Measurements from ENCODE around the gene FBXO34. TPM values are rescaled to one million over a fixed set of nuclear protein-coding genes. Genes with fewer than 3 reads are reported as not detected.

The FBXO34 gene
- total and polyA plus RNA-seq, 2 of the 13 experiments (the other 11 are each of a cell fraction or from before 2014, with no cell fraction given) = 8.8 to 13.5 TPM

DNA sequence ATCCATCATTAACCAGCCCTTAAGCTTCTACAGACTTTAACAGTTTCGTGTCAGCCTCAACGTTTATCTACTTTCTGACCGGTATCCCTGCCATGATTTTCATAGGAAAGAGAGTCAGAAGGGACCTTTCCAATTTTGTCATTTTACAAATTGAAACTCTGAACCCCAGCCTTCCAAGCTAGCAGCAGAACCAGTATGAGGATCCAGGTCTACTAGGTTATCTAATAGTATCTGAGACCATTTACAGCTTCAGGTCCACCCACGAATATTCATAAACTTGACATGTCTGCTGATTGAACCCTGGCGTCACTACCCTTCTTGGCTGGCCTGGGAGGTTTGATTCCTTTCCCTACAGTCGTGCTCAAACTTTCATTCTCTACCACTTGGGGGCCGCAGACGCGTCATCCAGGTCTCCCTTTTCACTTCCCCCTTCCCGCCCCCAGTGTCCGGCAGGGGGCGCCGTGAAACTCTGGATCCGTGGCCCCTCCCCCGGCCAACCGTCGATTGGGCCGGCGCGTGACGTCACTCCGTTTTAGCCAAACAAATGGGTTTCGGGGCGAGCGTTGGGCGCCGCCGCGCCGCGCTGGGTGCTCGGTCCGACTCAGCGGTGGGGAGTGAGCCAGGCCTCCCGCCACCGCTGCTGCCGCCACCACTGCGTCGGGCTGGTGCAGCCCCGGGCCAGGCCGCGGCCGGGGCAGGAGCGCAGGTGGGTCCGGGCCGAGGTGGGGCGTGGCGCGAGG is at the start of gene FBXO34 (continued):
- TF ChIP-seq, protein P1, sequence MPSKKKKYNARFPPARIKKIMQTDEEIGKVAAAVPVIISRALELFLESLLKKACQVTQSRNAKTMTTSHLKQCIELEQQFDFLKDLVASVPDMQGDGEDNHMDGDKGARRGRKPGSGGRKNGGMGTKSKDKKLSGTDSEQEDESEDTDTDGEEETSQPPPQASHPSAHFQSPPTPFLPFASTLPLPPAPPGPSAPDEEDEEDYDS (CRISPR knock-in tag; IDR thresholded peaks at IDR 0.05) = peak; percentile 94
- TF ChIP-seq ZNF292 (CRISPR knock-in tag; IDR thresholded peaks at IDR 0.05; ENCODE audit: borderline replicate concordance, low read depth) (peak; percentile 38; the same call in 1 of the 2 replicates), FOXP1 (IDR thresholded peaks at IDR 0.05) (no peak), FOXP1 (CRISPR knock-in tag; IDR thresholded peaks at IDR 0.05) (0 out of 2 replicates have a peak, but pooled peaks have one; percentile 6), ZNF264 (CRISPR knock-in tag; IDR thresholded peaks at IDR 0.05) (peak; percentile 69; the same call in 1 of the 2 replicates), CBX5 (CRISPR knock-in tag; IDR thresholded peaks at IDR 0.05; ENCODE audit: borderline replicate concordance) (peak; percentile 78; the same call in 1 of the 2 replicates), U2AF2 (IDR thresholded peaks at IDR 0.05; ENCODE audit: low read depth, low read length) (no peak), ZNF552 (CRISPR knock-in tag; IDR thresholded peaks at IDR 0.05; ENCODE audit: borderline replicate concordance) (0 out of 2 replicates have a peak, but pooled peaks have one; percentile 60), KMT2B (CRISPR knock-in tag; IDR thresholded peaks at IDR 0.05) (peak; percentile 81; the same call in 1 of the 2 replicates), GATAD1 (CRISPR knock-in tag; IDR thresholded peaks at IDR 0.05) (peak; percentile 67; the same call in 1 of the 2 replicates), CREM (IDR thresholded peaks at IDR 0.05) (peak; percentile 89), CREM (CRISPR knock-in tag; IDR thresholded peaks at IDR 0.05) (no peak; the same call in 1 of the 2 replicates), ATF1 (CRISPR knock-in tag; IDR thresholded peaks at IDR 0.05) (peak; percentile 87), NR2F6 (IDR thresholded peaks at IDR 0.05) (no peak), NR2F6 (CRISPR knock-in tag; IDR thresholded peaks at IDR 0.05) (peak; percentile 61; the same call in 1 of the 2 replicates), SP5 (CRISPR knock-in tag; IDR thresholded peaks at IDR 0.05; ENCODE audit: borderline replicate concordance, low read depth) (no peak), ATRX (CRISPR knock-in tag; IDR thresholded peaks at IDR 0.05; ENCODE audit: borderline replicate concordance) (no peak), ZNF510 (CRISPR knock-in tag; IDR thresholded peaks at IDR 0.05; ENCODE audit: low read depth) (0 out of 2 replicates have a peak, but pooled peaks have one; percentile 14), YEATS4 (CRISPR knock-in tag; IDR thresholded peaks at IDR 0.05; ENCODE audit: borderline replicate concordance) (peak; percentile 68; the same call in 1 of the 2 replicates), ZNF232 (CRISPR knock-in tag; IDR thresholded peaks at IDR 0.05; ENCODE audit: borderline replicate concordance) (peak; percentile 24; the same call in 1 of the 2 replicates), ZNF12 (CRISPR knock-in tag; IDR thresholded peaks at IDR 0.05) (no peak), SAP130 (CRISPR knock-in tag; IDR thresholded peaks at IDR 0.05; ENCODE audit: low read depth) (peak; percentile 77), ZNF17 (CRISPR knock-in tag; IDR thresholded peaks at IDR 0.05) (no peak)
- TF ChIP-seq, protein P2, sequence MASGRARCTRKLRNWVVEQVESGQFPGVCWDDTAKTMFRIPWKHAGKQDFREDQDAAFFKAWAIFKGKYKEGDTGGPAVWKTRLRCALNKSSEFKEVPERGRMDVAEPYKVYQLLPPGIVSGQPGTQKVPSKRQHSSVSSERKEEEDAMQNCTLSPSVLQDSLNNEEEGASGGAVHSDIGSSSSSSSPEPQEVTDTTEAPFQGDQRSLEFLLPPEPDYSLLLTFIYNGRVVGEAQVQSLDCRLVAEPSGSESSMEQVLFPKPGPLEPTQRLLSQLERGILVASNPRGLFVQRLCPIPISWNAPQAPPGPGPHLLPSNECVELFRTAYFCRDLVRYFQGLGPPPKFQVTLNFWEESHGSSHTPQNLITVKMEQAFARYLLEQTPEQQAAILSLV (CRISPR knock-in tag; IDR thresholded peaks at IDR 0.05; ENCODE audit: borderline replicate concordance) = peak; percentile 42; the same call in 1 of the 2 replicates
- TF ChIP-seq, protein P3, sequence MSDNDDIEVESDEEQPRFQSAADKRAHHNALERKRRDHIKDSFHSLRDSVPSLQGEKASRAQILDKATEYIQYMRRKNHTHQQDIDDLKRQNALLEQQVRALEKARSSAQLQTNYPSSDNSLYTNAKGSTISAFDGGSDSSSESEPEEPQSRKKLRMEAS (IDR thresholded peaks at IDR 0.05) = peak; percentile 49; the same call in 1 of the 2 replicates
- TF ChIP-seq, protein P4, sequence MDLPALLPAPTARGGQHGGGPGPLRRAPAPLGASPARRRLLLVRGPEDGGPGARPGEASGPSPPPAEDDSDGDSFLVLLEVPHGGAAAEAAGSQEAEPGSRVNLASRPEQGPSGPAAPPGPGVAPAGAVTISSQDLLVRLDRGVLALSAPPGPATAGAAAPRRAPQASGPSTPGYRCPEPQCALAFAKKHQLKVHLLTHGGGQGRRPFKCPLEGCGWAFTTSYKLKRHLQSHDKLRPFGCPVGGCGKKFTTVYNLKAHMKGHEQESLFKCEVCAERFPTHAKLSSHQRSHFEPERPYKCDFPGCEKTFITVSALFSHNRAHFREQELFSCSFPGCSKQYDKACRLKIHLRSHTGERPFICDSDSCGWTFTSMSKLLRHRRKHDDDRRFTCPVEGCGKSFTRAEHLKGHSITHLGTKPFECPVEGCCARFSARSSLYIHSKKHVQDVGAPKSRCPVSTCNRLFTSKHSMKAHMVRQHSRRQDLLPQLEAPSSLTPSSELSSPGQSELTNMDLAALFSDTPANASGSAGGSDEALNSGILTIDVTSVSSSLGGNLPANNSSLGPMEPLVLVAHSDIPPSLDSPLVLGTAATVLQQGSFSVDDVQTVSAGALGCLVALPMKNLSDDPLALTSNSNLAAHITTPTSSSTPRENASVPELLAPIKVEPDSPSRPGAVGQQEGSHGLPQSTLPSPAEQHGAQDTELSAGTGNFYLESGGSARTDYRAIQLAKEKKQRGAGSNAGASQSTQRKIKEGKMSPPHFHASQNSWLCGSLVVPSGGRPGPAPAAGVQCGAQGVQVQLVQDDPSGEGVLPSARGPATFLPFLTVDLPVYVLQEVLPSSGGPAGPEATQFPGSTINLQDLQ (CRISPR knock-in tag; IDR thresholded peaks at IDR 0.05) = no peak
- TF ChIP-seq, protein P5, sequence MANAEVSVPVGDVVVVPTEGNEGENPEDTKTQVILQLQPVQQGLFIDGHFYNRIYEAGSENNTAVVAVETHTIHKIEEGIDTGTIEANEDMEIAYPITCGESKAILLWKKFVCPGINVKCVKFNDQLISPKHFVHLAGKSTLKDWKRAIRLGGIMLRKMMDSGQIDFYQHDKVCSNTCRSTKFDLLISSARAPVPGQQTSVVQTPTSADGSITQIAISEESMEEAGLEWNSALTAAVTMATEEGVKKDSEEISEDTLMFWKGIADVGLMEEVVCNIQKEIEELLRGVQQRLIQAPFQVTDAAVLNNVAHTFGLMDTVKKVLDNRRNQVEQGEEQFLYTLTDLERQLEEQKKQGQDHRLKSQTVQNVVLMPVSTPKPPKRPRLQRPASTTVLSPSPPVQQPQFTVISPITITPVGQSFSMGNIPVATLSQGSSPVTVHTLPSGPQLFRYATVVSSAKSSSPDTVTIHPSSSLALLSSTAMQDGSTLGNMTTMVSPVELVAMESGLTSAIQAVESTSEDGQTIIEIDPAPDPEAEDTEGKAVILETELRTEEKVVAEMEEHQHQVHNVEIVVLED (CRISPR knock-in tag; IDR thresholded peaks at IDR 0.05; ENCODE audit: borderline replicate concordance) = peak; percentile 85

Measured in HepG2 (cell line).